HG02642 (cell line): Measurements from ENCODE around the gene HSPA1A.
"Not testable (repeated sequence)": the region's sequence is repeated elsewhere in the genome, so short reads cannot be mapped to it uniquely, and the experiment has no call there.

Experiments
- ATAC-seq: cut with Tn5 transposase; IDR thresholded peaks from one replicate; pipeline ENCODE4 v1.9.1; 2021; ENCODE audit warnings: mild to moderate bottlenecking; ENCODE audit not compliant: unreplicated experiment, poor library complexity

Gene HSPA1A

DNA sequence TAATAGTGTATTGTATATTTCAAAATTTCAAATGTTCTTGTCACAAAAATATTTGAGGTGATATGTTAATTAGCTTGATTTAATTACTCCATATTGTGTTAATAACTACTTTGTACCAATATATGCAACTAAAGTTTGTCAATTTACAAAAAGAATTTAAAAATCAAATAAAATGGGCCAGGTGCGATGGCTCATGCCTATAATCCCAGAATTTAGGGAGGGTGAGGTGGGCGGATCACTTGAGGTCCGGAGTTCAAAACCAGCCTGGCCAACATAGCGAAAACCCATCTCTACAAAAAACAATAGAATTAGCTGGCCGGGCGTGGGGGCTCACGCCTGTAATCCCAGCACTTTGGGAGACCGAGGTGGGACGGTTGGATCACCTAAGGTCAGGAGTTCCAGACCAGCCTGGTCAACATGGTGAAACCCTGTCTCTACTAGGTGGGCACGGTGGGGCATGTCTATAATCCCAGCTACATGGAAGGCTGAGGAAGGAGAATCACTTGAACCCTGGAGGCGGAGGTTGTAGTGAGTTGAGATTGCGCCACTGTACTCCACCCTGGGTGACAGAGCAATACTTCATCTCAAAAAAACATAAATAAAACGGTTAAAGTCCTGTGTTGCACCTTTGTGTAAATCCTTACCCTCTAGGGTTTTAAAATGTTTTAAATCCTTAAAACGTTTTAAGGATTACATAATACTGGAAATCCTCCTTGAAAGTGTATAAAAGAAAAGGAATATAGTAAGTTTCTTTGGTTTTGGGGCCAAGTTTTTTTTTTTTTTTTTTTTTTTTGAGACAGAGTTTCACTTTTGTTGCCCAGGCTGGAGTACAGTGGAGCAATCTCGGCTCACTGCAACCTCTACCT, 16.2 kb downstream of the HSPA1A start:
- ATAC-seq = no peak

DNA sequence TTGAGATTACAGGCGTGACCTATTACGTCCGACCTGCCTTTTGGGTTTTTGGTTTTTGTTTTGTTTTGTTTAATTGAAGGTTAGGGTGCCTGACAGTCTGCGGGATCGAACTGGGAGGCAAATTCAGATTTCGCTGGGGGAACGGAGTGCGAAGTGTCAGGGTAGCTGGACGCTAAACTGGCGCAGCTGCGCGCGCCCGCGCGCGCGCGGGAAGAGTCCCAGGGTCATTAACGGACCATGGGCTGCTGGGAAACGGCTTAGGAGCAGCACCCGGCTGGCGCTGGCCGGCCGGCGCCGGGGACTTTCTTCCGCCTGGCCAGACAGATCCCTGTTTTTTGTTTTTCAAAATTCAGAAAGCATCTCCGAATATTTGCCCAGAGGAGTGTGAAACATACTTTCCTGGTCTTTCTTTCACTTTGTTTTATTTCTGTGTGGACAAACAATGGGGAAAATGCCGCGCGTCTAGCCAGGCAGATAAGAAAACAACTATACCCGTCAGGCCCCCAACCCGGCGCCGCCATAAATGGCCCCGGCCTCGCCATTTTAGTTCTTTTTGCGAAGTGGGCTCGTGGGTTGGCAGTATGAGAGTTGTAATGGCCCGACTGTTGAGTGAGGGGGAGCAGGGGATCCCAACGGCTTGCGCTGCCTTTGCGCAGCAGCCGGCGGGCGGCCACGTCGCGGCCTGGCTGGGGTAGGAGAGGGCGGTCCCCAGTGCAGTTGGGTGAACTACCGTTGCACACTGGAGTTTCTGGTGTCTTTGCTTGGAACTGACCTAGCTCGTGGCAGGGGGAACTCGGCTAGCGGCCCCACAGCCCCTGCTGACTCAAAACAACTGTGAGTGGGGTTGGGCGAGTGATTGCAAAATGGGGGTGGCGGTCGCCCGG, 19.3 kb downstream of the HSPA1A start:
- peak; percentile 43 for ATAC-seq

DNA sequence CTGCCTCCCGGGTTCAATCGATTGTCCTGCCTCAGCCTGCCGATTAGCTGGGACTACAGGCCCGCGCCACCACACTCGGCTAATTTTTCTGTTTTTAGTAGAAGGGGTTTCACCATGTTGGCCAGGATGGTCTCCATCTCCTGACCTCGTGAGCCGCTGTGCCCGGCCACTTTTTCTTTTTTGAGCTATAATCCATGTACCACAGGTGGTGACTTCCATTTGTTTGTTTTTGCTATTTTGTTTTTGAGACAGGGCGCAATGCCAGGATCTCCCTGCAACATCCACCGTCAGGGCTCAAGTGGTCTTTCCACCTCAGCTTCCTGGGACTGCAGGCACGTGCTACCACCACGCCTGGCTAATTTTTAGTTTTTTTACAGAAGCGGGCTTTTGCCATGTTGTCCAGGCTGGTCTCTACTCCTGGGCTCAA, 20.7 kb downstream of the HSPA1A start:
- no peak for ATAC-seq

DNA sequence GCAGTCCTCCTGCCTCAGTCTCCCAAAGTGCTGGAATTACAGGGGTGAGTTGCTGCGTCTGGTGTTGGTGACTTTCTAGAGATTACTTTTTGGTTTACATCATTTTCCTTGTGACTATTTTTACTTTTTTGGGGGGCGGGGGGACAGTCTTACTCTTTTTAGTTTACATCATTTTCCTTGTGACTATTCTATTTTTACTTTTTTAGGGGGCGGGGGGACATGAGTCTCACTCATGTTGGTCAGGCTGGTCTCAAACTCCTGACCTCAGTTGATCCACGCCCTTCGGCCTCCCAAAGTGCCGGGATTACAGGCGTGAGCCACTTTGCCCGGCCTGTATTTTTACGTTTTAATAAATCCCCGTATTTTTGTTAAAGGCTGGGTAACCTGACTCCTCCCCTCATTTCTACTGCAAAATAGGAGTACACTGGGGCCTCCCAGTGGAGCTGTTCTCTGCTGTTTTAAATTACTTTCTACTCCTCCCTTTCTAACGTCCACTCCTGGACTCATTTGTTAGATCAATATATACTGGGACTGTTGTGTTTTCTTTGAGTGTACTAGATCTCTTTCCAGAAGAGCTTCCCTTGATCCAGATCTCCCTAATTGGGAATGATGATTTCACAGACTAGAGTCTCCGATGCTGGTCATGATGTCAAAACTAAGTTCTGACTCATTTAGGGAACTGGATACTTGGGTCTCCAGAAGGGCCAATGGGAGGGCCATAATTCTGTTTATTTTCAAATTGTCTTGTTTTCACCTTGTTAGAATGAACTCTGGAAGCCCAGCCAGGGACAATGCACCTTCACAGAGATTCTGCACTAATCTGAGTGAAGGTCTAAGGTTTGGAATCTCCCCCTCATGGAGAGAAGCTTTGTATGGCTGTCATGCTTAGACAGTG, 21.4 kb downstream of the HSPA1A start:
- ATAC-seq = no peak

DNA sequence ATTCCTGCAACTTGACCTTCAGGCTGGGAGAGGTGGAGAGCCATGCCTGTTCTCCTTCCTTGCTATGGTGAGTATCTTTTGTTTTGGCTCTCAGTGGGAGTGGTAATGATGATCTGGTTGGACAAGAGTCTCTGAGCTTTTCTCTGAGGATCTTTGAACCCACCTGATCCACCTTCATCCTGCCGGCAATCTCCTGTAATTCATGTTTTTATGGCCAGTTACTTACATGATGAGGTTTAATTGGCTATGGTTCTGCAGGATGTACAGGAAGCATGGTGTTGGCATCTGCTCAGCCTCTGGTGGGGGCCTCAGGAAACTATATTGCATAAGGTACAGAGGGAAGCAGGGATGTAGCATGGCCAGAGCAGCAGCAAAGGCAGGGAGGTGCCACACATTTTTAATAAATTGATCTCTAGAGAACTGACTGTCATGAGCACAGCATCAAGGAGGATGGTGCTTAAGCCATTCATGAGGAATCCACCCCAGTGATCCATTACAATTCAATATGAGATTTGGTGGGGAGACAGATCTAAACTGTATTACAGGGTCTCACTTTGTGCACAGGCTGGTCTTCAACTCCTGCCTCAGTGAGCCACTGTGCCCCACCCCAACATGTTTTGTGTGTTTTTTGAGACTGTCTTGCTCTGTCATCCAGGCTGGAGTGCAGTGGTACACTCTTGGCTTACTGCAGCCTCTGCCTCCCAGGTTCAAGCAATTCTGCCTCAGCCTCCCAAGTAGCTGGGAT, 22.2 kb downstream of the HSPA1A start:
- ATAC-seq = no peak

DNA sequence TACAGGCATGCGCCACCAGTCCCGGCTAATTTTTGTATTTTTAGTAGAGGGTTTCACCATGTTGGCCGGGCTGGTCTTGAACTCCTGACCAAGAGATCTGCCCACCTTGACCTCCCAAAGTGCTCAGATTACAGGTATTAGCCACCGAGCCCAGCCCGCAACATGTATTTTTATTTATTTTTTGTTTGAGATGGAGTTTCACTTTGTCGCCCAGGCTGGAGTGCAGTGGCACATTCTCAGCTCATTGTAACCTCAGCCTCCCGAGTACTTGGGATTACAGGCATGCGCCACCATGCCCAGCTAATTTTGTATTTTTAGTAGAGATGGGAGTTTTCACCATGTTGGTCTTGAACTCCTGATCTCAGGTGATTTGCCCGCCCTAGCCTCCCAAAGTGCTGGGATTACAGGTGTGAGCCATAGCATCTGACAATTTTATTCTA, 22.8 kb downstream of the HSPA1A start:
- ATAC-seq = not testable (repeated sequence)

DNA sequence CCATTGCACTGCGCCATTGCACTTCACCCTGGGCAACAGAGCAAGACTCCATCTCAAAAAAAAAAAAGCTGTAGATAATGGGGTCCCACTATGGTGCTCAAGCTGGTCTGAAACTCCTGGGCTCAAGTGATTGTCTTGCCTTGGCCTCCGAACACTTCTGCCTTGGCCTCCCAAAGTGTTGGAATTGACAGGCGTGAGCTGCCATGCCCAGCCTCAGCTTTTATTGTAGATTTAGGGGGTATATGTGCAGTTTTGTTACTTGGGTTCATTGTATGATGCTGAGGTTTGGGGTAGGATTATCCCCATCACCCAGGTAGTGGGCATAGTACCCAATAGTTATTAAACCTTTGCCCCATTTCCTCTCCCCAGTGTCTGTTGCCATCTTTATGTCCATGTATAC, 23.6 kb downstream of the HSPA1A start:
- ATAC-seq = no peak

DNA sequence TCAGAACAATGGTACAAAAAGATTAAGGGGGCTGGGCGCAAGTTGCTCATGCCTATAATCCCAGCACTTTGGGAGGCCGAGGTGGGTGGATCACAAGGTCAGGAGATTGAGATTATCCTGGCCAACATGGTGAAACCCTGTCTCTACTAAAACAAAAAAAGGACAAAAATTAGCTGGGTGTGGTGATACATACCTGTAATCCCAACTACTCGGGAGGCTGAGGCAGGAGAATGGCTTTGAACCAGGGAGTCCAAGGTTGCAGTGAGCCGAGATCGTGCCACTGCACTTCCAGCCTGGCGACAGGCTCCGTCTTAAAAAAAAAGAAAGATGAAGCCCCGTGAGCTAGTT, 24.4 kb downstream of the HSPA1A start:
- not testable (repeated sequence) for ATAC-seq

DNA sequence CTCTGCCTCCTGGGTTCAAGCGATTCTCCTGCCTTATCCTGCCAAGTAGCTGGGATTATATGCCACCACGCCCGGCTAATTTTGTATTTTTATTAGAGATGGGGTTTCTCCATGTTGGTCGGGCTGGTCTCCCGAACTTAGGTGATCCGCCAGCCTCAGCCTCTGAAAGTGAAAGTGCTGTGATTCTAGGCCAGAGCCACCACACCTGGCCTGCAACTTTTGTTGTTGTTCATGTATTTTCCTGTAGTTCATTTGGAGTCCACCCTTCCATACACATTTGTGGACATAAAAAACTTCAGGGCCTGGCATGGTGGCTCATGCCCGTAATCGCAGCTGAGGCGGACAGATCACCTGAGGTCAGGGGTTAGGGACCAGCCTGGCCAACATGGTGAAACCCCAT, 26.7 kb downstream of the HSPA1A start:
- ATAC-seq = no peak

DNA sequence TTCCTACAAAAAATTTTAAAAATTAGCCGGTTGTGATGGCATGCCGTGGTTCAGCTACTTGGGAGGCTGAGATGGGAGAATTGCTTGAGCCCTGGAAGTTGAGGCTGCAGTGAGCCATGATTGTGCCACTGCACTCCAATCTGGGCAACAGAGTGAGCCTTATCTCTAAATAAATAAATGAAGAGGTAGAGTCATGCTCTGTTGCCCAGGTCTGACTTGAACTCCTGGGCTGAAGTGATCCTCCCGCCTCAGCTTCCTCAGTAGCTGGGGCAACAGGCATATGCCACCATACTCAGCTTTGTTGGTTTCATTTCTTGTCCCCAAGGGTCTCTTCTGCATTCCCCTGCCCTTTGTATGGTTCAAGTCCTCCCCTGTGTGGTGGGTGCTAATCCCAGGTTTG, 29.2 kb downstream of the HSPA1A start:
- ATAC-seq = no peak

DNA sequence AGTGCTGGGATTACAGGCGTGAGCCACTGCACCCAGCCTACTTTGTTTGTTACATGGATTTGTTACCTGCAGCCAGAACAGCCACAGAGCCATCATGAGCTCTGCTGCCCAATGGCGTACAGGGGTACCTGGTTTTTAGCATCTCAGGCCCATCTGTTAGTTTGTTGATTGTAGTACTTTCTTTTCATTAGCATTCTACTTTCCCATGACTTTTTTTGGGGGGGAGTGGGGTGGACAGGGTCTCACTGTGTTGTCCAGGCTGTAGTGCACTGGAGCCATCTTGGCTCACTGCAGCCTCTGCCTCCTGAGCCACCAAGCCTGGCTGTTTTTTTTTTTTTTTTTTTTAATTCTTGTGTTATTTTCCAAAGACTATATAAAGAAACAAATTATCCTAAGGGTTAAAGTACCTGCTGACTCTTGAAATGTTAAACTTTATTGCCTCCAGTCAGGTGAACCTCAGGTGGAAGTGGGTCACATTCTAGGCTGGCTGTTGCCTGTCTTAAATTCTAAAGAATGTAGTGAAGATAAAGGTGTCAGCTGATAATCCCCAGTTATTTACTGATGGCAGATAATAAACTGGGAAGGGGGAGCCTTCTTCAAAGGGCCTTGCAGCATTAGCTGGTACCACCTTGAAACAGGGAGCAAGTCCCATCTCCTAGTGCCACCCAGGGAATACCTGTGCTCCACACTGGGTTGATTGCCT, 32.1 kb downstream of the HSPA1A start:
- ATAC-seq = no peak

DNA sequence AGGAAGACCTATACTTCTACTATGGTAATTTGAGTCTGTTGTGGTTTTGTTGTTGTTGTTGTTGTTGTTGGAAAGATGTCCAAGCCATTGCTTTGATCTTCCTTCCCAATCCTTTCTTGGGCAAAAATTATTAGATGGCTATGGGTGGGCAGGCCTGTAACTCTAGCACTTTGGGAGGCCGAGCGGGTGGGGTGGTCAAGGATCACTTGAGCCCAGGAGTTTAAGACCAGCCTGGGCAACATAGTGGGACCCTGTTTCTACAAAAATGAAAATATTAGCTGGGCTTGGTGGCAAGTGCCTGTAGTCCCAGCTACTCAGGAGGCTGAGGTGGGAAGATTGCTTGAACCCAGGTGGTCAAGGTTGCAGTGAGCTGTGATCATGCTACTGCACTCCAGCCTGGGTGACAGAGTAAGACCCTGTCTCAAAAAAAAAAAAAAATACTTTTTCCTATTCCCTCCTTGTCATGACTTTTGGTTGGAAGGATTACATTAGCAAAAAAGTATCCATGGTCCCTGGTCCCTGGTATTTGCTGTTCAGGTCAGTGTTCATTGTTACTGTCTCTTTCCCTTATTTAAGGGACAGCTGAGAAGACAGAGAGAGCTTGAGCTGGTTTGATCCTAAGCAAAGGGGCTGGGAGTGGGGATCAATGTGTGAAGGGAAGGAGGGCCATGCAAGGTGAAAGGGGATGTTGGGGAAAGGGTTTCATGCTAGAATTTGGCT, 35.6 kb downstream of the HSPA1A start:
- no peak for ATAC-seq

DNA sequence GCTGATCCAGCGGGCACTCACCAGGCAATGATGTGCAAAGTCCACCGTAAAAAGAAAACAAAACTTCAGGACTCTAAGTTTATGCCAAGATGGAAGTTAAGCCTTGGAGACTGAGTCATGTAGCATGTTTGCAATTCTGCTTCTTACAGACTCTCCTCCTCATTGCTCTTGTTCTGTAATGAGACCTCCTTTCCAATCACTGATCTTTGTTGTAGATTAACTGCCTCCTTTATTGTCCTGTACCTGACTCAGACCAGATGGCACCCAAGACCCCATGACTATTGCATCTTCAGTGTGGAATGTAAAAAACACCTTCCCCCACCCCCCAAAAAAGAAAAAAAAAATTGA, 36.1 kb downstream of the HSPA1A start:
- no peak for ATAC-seq

DNA sequence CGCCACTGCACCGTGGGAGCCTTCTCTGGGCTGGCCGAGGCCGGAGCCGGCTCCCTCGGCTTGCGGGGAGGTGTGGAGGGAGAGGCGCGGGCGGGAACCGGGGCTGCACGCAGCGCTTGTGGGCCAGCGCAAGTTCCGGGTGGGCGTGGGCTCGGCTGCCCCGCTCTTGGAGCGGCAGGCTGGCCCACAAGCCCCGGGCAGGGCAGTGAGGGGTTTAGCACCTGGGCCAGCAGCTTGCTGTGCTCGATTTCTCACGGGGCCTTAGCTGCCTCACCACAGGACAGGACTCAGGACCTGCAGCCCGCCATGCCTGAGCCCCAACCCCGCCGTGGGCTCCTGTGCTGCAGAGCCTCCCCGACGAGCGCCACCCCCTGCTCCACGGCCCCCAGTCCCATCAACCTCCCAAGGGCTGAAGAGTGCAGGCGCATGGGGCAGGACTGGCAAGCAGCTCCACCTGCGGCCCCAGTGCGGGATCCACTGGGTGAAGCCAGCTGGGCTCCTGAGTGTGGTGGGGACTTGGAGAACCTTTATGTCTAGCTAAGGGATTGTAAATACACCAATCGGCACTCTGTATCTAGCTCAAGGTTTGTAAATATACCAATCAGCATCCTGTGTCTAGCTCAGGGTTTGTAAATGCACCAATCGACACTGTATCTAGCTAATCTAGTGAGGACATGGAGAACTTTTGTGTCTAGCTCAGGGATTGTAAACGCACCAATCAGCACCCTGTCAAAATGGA, 36.8 kb downstream of the HSPA1A start:
- not testable (repeated sequence) for ATAC-seq

DNA sequence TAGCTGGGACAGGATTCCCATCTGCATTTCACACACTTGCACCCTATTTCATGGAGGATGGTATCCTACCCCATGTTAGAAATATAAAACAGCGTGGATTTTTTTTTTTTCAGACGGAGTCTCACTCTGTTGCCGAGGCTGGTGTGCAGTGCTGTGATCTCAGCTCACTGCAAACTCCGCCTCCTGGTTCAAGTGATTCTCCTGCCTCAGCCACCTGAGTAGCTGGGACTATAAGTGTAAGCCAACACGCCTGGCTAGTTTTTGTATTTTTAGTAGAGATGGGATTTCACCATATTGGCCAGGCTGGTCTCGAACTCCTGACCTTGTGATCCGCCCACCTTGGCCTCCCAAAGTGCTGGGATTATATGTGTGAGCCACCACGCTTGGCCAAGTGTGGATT, 42.4 kb downstream of the HSPA1A start:
- ATAC-seq = not testable (repeated sequence)

DNA sequence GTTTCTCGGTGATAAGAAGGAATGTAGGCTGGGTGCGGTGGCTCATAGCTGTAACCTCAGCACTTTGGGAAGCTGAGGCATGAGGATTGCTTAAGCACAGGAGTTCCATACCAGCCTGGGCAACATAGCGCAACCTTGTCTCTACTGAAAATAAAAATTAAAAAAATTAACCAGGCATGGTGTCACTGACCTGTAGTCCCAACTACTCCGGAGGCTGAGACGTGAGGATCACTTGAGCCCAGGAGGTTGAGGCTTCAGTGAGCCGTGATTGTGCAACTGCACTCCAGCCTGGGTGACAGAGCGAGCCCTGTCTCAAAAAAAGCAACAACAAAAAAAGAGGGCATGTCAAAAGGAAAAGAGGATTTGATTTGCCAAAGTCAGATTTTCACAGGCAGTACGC, 43.4 kb downstream of the HSPA1A start:
- ATAC-seq = no peak

DNA sequence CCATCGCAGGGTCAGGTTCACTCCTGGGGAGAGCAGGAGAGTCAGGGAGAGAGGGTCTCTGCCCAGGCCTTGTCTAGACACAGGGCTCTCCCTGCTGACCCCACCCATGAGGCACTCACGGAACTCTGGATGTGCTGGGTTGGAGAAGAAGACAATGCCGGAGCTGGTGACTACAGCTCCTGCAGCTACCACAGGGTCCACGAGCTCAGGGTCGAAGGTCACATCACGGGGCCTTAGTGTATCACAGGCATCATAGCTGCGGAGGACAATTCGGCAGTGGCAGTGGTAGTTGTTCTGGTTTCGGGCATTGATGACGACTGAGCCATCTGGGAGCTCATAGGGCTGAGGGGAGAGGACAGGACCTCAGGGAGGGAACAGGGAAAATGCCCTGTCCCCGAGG, 44.6 kb downstream of the HSPA1A start:
- ATAC-seq = no peak

DNA sequence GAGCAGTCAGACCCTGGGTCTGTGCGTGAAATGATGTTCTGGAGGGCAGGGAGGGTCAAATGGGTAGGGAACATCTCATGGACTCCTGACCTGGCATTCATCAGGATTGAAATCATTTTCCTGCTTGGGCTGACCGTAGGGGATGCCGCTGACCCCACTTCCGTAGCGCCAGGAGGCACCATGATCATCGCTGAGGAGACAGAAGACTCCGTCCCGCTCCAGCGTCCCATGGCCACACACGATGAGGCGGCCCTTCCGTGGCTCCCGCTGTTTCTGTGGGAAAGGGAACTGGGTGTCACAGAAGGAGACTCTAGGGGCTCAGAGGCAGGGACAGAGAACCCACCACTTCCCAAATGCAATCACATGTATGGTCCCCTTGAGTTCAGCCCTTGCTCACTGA, 45.0 kb downstream of the HSPA1A start:
- ATAC-seq = no peak
